ENCODE measurements around the gene PAFAH2. TPM values are rescaled to one million over a fixed set of nuclear protein-coding genes. Genes with fewer than 3 reads are reported as not detected.

The PAFAH2 gene
- total and polyA plus RNA-seq, 2 donors, result 28.2 to 73.1 TPM

DNA sequence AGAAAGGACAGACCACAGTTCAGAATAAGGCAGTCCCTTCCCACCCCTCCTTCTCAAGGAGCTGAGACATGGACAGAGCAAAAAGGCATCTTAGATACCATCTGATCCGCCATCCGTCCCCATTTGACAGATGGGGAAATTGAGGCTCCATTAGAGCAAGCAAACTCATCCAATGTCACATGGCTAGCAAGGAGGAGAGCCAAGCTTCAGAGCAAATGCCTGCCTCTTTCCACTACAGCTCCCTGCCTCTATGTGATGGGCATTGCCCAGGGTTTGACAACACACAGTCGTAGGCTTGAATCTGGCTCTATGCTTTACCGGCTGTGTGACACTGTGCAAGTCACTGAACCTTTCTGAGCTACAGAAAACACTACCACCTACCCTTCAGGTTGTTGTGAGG, 44.1 kb upstream of the PAFAH2 start:
- no peak overlapping the region for H3K27ac ChIP-seq (ENCODE audit: low read depth in 1 of 2, low read length in 1 of 2)
- no peak overlapping the region for H3K4me3 ChIP-seq (ENCODE audit: low read length in 2 of 2)
- peaks cover 0 to 8% of the 10 kb centered on the region in 2 donors for H3K9me3 ChIP-seq (ENCODE audit: control insufficient read depth in 2 of 2, insufficient read depth in 1 of 2, low read length in 1 of 2)
- 69% methylated on average over 4 of the region's 4 CpGs for WGBS
- no peaks in the 10 kb centered on the region for H3K36me3 ChIP-seq (ENCODE audit: control insufficient read depth in 2 of 2, insufficient read depth in 2 of 2, low read length in 1 of 2)
- no peak for DNase-seq (ENCODE audit: low read depth in 6 of 9, low spot score in 9 of 9)
- peaks cover 40 to 88% of the 10 kb centered on the region in 2 donors for H3K27me3 ChIP-seq (ENCODE audit: control insufficient read depth in 2 of 2, insufficient read depth in 1 of 2, low read length in 1 of 2)
- H3K4me1 ChIP-seq (ENCODE audit: control insufficient read depth in 2 of 2, insufficient read depth in 2 of 2, low read length in 2 of 2), result peaks cover 10 to 12% of the 10 kb centered on the region in 2 donors

DNA sequence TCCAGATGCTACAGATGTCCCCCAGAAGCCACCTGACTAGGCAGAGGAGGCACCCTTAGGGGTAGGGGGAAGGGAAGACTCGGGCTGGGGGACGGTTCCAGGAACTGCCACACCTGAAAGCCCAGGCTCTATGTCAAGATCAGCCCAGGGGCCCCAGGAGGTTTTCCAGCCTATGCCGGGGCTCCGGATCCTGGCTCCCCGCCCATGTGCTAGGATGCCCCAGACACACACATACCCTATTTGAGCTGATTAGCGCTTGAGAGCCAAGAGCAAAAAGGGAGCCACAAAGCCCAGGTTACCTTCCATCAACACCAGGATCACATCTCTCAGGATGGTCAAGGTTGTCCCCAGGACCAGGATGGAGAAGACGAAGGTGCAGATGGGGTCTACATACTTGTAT, 43.5 kb upstream of the PAFAH2 start:
- H3K36me3 ChIP-seq (ENCODE audit: control insufficient read depth in 2 of 2, insufficient read depth in 2 of 2, low read length in 1 of 2), result no peaks in the 10 kb centered on the region
- peaks cover 35 to 88% of the 10 kb centered on the region in 2 donors for H3K27me3 ChIP-seq (ENCODE audit: control insufficient read depth in 2 of 2, insufficient read depth in 1 of 2, low read length in 1 of 2)
- no peak for DNase-seq (ENCODE audit: low read depth in 6 of 9, low spot score in 9 of 9)
- no peak overlapping the region for H3K4me3 ChIP-seq (ENCODE audit: low read length in 2 of 2)
- no peak overlapping the region for H3K27ac ChIP-seq (ENCODE audit: low read depth in 1 of 2, low read length in 1 of 2)
- H3K9me3 ChIP-seq (ENCODE audit: control insufficient read depth in 2 of 2, insufficient read depth in 1 of 2, low read length in 1 of 2), result peaks cover 0 to 8% of the 10 kb centered on the region in 2 donors
- peaks cover 8 to 9% of the 10 kb centered on the region in 2 donors for H3K4me1 ChIP-seq (ENCODE audit: control insufficient read depth in 2 of 2, insufficient read depth in 2 of 2, low read length in 2 of 2)
- WGBS, result 84% methylated on average over 7 of the region's 7 CpGs

DNA sequence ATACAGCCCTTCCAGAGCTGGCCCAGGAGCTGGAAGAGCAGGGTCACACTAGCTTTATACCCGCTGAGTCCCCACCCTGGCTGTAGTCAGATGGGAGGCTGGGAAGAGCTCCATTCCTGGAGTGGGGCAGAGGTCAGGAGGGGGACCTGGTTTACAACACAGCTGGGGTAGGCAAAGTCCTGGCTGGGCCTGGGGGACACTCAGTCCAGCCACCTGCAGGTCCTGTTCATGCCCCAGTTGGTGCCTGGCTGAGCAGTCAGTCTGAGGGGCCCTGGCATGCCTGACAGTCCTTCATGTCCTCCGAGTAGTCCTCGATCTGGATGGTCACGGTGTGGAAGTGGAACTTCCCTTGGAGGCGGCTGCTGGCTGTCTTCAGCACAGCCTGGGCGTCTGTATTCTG, 41.0 kb upstream of the PAFAH2 start:
- 90% methylated on average over 6 of the region's 6 CpGs for whole genome bisulfite sequencing
- Histone ChIP-seq H3K4me3 (ENCODE audit: low read length in 2 of 2) (no peak overlapping the region), H3K27ac (ENCODE audit: low read depth in 1 of 2, low read length in 1 of 2) (no peak overlapping the region), H3K36me3 (ENCODE audit: control insufficient read depth in 2 of 2, insufficient read depth in 2 of 2, low read length in 1 of 2) (no peaks in the 10 kb centered on the region), H3K4me1 (ENCODE audit: control insufficient read depth in 2 of 2, insufficient read depth in 2 of 2, low read length in 2 of 2) (peaks cover 8 to 13% of the 10 kb centered on the region in 2 donors), H3K9me3 (ENCODE audit: control insufficient read depth in 2 of 2, insufficient read depth in 1 of 2, low read length in 1 of 2) (peaks cover 0 to 2% of the 10 kb centered on the region in 2 donors), H3K27me3 (ENCODE audit: control insufficient read depth in 2 of 2, insufficient read depth in 1 of 2, low read length in 1 of 2) (peaks cover 13 to 77% of the 10 kb centered on the region in 2 donors)
- DNase-seq (ENCODE audit: low read depth in 6 of 9, low spot score in 9 of 9), result no peak

DNA sequence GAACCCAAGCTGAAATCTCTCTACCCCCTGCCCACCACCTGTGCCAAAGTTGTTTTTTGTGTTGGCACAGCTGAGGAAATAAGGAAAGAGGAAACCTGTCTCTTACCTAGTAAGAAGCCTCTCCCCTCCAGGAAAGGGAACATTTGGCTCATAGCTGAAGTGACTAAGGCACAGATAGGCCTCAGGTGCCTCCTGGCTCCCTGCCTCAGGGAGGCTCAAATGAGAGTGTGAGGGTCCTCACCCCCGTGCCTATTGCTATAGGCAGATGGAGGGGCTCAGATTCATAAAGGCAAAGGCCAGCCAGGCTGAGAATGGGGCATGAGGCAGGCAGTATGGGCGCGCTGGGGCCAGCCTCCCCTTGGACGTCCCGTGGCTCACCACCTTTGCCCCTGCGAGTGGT, 40.6 kb upstream of the PAFAH2 start:
- Histone ChIP-seq H3K27ac (ENCODE audit: low read depth in 1 of 2, low read length in 1 of 2) (no peak overlapping the region), H3K27me3 (ENCODE audit: control insufficient read depth in 2 of 2, insufficient read depth in 1 of 2, low read length in 1 of 2) (peaks cover 9 to 77% of the 10 kb centered on the region in 2 donors), H3K4me1 (ENCODE audit: control insufficient read depth in 2 of 2, insufficient read depth in 2 of 2, low read length in 2 of 2) (peaks cover 8 to 13% of the 10 kb centered on the region in 2 donors), H3K36me3 (ENCODE audit: control insufficient read depth in 2 of 2, insufficient read depth in 2 of 2, low read length in 1 of 2) (no peaks in the 10 kb centered on the region), H3K9me3 (ENCODE audit: control insufficient read depth in 2 of 2, insufficient read depth in 1 of 2, low read length in 1 of 2) (peaks cover 0 to 2% of the 10 kb centered on the region in 2 donors), H3K4me3 (ENCODE audit: low read length in 2 of 2) (no peak overlapping the region)
- 94% methylated on average over 6 of the region's 6 CpGs for WGBS
- no peak for DNase-seq (ENCODE audit: low read depth in 6 of 9, low spot score in 9 of 9)

DNA sequence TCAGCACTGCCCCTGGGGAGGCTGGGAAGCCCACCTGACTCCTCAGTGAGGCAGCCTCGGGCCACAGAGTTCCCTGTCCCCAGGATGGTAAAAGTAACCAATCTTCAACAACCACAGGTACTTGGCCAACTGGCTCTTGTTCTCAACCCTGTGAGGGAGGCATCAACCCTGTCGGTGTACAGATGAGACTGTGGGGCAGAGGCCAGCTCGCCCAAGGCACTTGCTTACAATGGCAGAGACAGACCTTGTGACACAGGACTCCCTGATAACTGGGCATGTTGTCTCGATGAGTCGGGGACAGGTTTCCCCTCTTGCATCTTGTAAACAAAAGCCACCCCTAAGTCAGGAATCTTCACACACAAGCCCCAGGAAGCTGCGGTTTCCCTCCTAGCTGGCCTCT, 40.0 kb upstream of the PAFAH2 start:
- H3K9me3 ChIP-seq (ENCODE audit: control insufficient read depth in 2 of 2, insufficient read depth in 1 of 2, low read length in 1 of 2), result peaks cover 0 to 2% of the 10 kb centered on the region in 2 donors
- H3K27ac ChIP-seq (ENCODE audit: low read depth in 1 of 2, low read length in 1 of 2), result no peak overlapping the region
- H3K4me1 ChIP-seq (ENCODE audit: control insufficient read depth in 2 of 2, insufficient read depth in 2 of 2, low read length in 2 of 2), result peaks cover 8 to 13% of the 10 kb centered on the region in 2 donors
- DNase-seq (ENCODE audit: low read depth in 6 of 9, low spot score in 9 of 9), result no peak
- no peak overlapping the region for H3K4me3 ChIP-seq (ENCODE audit: low read length in 2 of 2)
- no peaks in the 10 kb centered on the region for H3K36me3 ChIP-seq (ENCODE audit: control insufficient read depth in 2 of 2, insufficient read depth in 2 of 2, low read length in 1 of 2)
- WGBS, result 85% methylated on average over 6 of the region's 6 CpGs
- H3K27me3 ChIP-seq (ENCODE audit: control insufficient read depth in 2 of 2, insufficient read depth in 1 of 2, low read length in 1 of 2), result peaks cover 7 to 75% of the 10 kb centered on the region in 2 donors

DNA sequence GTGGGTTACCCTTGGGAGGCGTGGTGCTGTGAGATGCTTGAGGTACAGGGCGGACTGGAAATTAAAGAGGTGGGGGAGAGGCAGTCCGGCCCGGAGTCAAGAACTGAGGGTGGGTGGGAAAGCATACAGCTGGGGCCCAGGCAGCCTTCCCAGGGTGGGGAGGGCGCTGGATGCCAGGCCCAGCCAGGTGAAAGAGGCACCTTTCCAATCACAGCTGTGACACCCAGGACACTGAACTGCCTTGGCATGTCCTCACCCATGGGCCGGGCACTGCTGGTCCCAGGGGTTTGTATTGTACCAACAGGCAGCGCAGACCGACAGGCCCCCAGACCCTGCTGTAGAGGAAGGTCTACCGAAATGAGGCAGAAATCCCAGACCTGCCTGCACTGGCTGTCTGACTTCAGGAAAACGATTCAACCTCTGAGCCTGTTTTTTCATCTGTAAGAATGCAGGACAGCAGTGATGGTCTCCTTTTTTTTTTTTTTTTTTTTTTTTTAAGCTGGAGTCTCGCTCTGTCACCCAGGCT, 39.0 kb upstream of the PAFAH2 start:
- DNase-seq (ENCODE audit: low read depth in 6 of 9, low spot score in 9 of 9), result no peak
- Histone ChIP-seq H3K9me3 (ENCODE audit: control insufficient read depth in 2 of 2, insufficient read depth in 1 of 2, low read length in 1 of 2) (peaks cover 0 to 2% of the 10 kb centered on the region in 2 donors), H3K4me1 (ENCODE audit: control insufficient read depth in 2 of 2, insufficient read depth in 2 of 2, low read length in 2 of 2) (peaks cover 8 to 13% of the 10 kb centered on the region in 2 donors), H3K27ac (ENCODE audit: low read depth in 1 of 2, low read length in 1 of 2) (no peak overlapping the region), H3K27me3 (ENCODE audit: control insufficient read depth in 2 of 2, insufficient read depth in 1 of 2, low read length in 1 of 2) (peaks cover 6 to 66% of the 10 kb centered on the region in 2 donors), H3K36me3 (ENCODE audit: control insufficient read depth in 2 of 2, insufficient read depth in 2 of 2, low read length in 1 of 2) (no peaks in the 10 kb centered on the region), H3K4me3 (ENCODE audit: low read length in 2 of 2) (no peak overlapping the region)
- 88% methylated on average over 10 of the region's 11 CpGs for WGBS

DNA sequence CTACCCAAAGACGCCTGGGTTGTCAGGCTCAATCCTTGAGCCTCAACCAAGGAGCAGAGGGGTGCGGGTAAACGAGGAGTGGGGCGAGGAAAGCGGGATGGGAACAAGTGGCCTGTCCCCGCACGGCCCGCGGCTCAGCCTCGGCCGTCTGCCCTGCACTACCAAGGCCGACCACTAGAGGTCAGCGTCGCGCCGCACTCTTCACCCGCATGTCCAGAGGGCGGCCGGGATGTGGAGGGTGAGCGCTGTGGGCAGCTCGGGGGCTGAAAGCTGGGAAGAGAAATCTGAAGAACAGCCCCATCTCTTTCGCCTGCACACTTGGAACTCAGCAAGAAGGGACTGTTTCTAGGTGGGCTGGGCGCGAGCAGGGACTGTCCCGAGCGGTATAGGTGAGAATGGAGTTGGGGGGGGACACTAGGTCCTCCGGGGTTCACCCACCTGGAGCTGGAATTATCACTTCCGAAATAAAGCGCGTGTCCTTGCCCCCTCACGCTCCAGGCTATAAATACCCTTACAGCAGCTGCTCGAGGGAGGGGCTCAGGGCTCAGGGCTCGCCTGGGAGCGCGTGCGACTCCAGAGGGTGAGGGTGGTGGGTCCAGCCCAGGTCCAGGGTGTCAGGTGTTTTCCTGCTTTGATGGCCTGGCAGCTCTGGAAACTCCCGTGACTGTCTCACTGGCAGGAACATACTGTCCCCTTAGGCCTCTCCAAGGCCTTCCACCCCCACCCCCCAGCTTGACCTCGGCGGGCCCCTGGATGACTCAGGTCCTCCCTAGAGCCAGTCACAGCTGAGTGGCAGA, 38.3 kb upstream of the PAFAH2 start:
- Histone ChIP-seq H3K27me3 (ENCODE audit: control insufficient read depth in 2 of 2, insufficient read depth in 1 of 2, low read length in 1 of 2) (peaks cover 6 to 59% of the 10 kb centered on the region in 2 donors), H3K9me3 (ENCODE audit: control insufficient read depth in 2 of 2, insufficient read depth in 1 of 2, low read length in 1 of 2) (peaks cover 0 to 2% of the 10 kb centered on the region in 2 donors), H3K4me3 (ENCODE audit: low read length in 2 of 2) (peak overlapping the region; percentile 84 to 87), H3K4me1 (ENCODE audit: control insufficient read depth in 2 of 2, insufficient read depth in 2 of 2, low read length in 2 of 2) (peaks cover 8 to 13% of the 10 kb centered on the region in 2 donors), H3K36me3 (ENCODE audit: control insufficient read depth in 2 of 2, insufficient read depth in 2 of 2, low read length in 1 of 2) (no peaks in the 10 kb centered on the region), H3K27ac (ENCODE audit: low read depth in 1 of 2, low read length in 1 of 2) (no peak overlapping the region)
- 17% methylated on average over 39 of the region's 39 CpGs for whole genome bisulfite sequencing
- DNase-seq (ENCODE audit: low read depth in 6 of 9, low spot score in 9 of 9), result peak in 7 of 9 donors; percentile 47 to 85 (median 65)

DNA sequence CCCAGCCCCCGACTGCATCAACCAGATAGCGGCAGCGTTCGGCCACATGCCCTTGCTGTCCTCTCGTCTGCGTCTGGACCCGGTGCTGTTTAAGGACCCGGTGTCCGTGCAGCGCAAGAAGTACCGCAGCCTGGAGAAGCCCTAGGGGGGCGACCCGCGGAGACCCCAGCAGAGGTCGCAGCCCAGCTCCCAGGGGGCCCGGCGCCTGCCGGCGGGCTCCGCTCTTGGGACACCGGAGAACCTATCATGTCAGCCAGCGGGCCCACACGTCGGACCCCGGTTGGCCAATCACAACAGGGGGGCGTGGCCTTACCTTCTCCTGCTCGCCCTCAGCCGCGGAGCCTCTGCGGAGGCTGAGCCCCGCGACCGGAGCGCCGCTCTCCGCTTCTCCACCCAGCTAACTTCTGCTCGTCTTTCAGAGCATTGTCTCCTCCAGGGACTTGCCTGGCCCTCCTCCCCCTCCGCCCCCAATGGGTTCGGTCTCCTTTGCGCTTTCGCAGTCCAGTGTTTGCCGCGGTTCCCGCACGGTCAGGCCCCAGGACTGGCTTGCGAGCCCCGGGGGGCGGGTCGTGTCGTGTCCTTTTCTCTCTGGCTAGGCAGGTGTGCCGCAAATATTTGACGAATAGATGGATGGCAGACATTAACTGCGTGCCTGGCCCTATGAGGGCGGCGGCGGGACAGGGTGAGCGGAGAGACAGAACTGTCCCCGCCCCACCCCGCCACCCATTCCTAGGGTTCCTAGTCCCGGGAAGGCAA, 37.5 kb upstream of the PAFAH2 start:
- under 1% methylated on average over 60 of the region's 60 CpGs for whole genome bisulfite sequencing
- Histone ChIP-seq H3K9me3 (ENCODE audit: control insufficient read depth in 2 of 2, insufficient read depth in 1 of 2, low read length in 1 of 2) (peaks cover 0 to 2% of the 10 kb centered on the region in 2 donors), H3K36me3 (ENCODE audit: control insufficient read depth in 2 of 2, insufficient read depth in 2 of 2, low read length in 1 of 2) (no peaks in the 10 kb centered on the region), H3K27me3 (ENCODE audit: control insufficient read depth in 2 of 2, insufficient read depth in 1 of 2, low read length in 1 of 2) (peaks cover 6 to 56% of the 10 kb centered on the region in 2 donors), H3K4me3 (ENCODE audit: low read length in 2 of 2) (peak overlapping the region; percentile 84 to 87), H3K4me1 (ENCODE audit: control insufficient read depth in 2 of 2, insufficient read depth in 2 of 2, low read length in 2 of 2) (peaks cover 8 to 13% of the 10 kb centered on the region in 2 donors), H3K27ac (ENCODE audit: low read depth in 1 of 2, low read length in 1 of 2) (peak overlapping the region; percentile 76 to 77)
- peak; percentile 76 to 97 (median 91) for DNase-seq (ENCODE audit: low read depth in 6 of 9, low spot score in 9 of 9)
